Thyroid gland (tissue), 4 donors: ENCODE data around the gene CHL1. TPM values are rescaled to one million over a fixed set of nuclear protein-coding genes. Genes with fewer than 3 reads are reported as not detected.

Experiments
- DNase-seq, 2 donors: peaks; one replicate each; pipeline ENCODE4 v3.0.0-alpha.2; 2019
- H3K27ac ChIP-seq, 3 donors: fragments of 200-600 bp; sonication (generic); 1 replicate in 2 of 3; 2 replicates in 1 of 3; pipeline ENCODE4 v1.5.1; 2016 to 2019; ENCODE audit warnings: mild to moderate bottlenecking in 1 of 3, moderate library complexity in 1 of 3
- H3K27me3 ChIP-seq: fragments of 200-600 bp; sonication (generic); one replicate; pipeline ENCODE4 v1.5.1; 2019
- H3K36me3 ChIP-seq, 2 donors: fragments of 200-600 bp; sonication (generic); one replicate each; pipeline ENCODE4 v1.5.1; 2016 to 2019
- H3K4me1 ChIP-seq, 2 donors: fragments of 200-600 bp; sonication (generic); one replicate each; pipeline ENCODE4 v1.5.1; 2017 to 2019
- H3K4me3 ChIP-seq, 3 donors: fragments of 200-600 bp; sonication (generic); replicated peaks in 1 of 3; 1 replicate in 2 of 3; 2 replicates in 1 of 3; pipeline ENCODE4 v1.5.1; 2016; ENCODE audit warnings: mild to moderate bottlenecking in 1 of 3
- H3K9me3 ChIP-seq: fragments of 200-600 bp; sonication (generic); one replicate; pipeline ENCODE4 v1.5.1; 2017
- CTCF ChIP-seq, 6 experiments: fragments of 200-600 bp in 3 of 6; fragments of 450-650 bp in 3 of 6; sonication (generic) in 3 of 6; IDR thresholded peaks; one replicate each; pipeline ENCODE4 v1.5.1; 2016 to 2019; ENCODE audit warnings: antibody characterized with exemption in 6 of 6, mild to moderate bottlenecking in 2 of 6, inconsistent platforms in 1 of 6, moderate library complexity in 1 of 6
- POLR2A ChIP-seq, 2 donors: fragments of 450-650 bp; IDR thresholded peaks; one replicate each; pipeline ENCODE4 v1.6.1; 2017; ENCODE audit warnings: antibody characterized with exemption in 2 of 2, mild to moderate bottlenecking in 2 of 2, moderate library complexity in 1 of 2
- WGBS, 2 donors: methylation state at CpG; one replicate each; pipeline ENCODE4 v1.1.5; 2017; 5-methylcytosine and 5-hydroxymethylcytosine counted together
- intact Hi-C: fragments of 100-400 bp; cut with DNase I; formaldehyde crosslinking; loops from one replicate; pipeline ENCODE4 v1.15.1; 2023
- total RNA-seq, 4 donors: library from RNA; depleted of rRNA; stranded (reverse); fragments of >200 nt; gene quantifications; one replicate each; pipeline ENCODE4 v1.2.3, GENCODE V29; 2016

The CHL1 gene
- total RNA-seq, 4 donors from 2014 or later, result 3.1 to 5.0 (median 4.3) TPM

- H3K27ac ChIP-seq, result no peak overlapping the region
- H3K4me1 ChIP-seq, result no peaks in the 10 kb centered on the region
- H3K27me3 ChIP-seq, result no peaks in the 10 kb centered on the region
- 72 to 75% methylated on average over 3 of the region's 3 CpGs for WGBS, 2 donors
- H3K4me3 ChIP-seq, result no peak overlapping the region
- no peaks in the 10 kb centered on the region for H3K9me3 ChIP-seq
- DNase-seq, result no peak
- no peaks in the 10 kb centered on the region for H3K36me3 ChIP-seq
- no peak for TF ChIP-seq POLR2A (IDR thresholded peaks at IDR 0.05)
- no peak for TF ChIP-seq CTCF (IDR thresholded peaks at IDR 0.05)
- intact Hi-C loops, result no loop called here
These were observed 46.2 kb downstream of the CHL1 start for GRCh38 chr3:242602-243355.

GRCh38 chr3:243356-243725, 46.8 kb downstream of the CHL1 start:
- intact Hi-C loops, result no loop called here
- no peak overlapping the region for H3K27ac ChIP-seq
- H3K4me3 ChIP-seq, result no peak overlapping the region
- no peaks in the 10 kb centered on the region for H3K9me3 ChIP-seq
- H3K4me1 ChIP-seq, result no peaks in the 10 kb centered on the region
- DNase-seq, result no peak
- H3K27me3 ChIP-seq, result no peaks in the 10 kb centered on the region
- no peaks in the 10 kb centered on the region for H3K36me3 ChIP-seq
- TF ChIP-seq POLR2A (IDR thresholded peaks at IDR 0.05) (no peak), CTCF (IDR thresholded peaks at IDR 0.05) (no peak)
- 22% methylated on average over 3 of the region's 3 CpGs for WGBS, 2 donors

GRCh38 chr3:244041-244440, 47.5 kb downstream of the CHL1 start:
- Histone ChIP-seq H3K27me3 (no peaks in the 10 kb centered on the region), H3K27ac (no peak overlapping the region), H3K4me3 (no peak overlapping the region), H3K4me1 (no peaks in the 10 kb centered on the region), H3K36me3 (no peaks in the 10 kb centered on the region), H3K9me3 (no peaks in the 10 kb centered on the region)
- WGBS, 2 donors, result 83 to 92% methylated on average over 9 of the region's 9 CpGs
- no peak for DNase-seq
- no peak for TF ChIP-seq POLR2A (IDR thresholded peaks at IDR 0.05)
- TF ChIP-seq CTCF (IDR thresholded peaks at IDR 0.05), result no peak
- intact Hi-C loops, result no loop called here

GRCh38 chr3:247916-248315, 51.4 kb downstream of the CHL1 start:
- intact Hi-C loops, result no loop called here
- no peak for TF ChIP-seq CTCF (IDR thresholded peaks at IDR 0.05)
- TF ChIP-seq POLR2A (IDR thresholded peaks at IDR 0.05), result no peak
- no peak overlapping the region for H3K27ac ChIP-seq
- H3K4me1 ChIP-seq, result no peaks in the 10 kb centered on the region
- no peaks in the 10 kb centered on the region for H3K9me3 ChIP-seq
- no peaks in the 10 kb centered on the region for H3K27me3 ChIP-seq
- no peak for DNase-seq
- H3K36me3 ChIP-seq, result no peaks in the 10 kb centered on the region
- no peak overlapping the region for H3K4me3 ChIP-seq
- 87 to 89% methylated on average over 1 of the region's 1 CpG for WGBS, 2 donors

- DNase-seq, result no peak
- H3K4me1 ChIP-seq, result no peaks in the 10 kb centered on the region
- TF ChIP-seq POLR2A (IDR thresholded peaks at IDR 0.05) (no peak), CTCF (IDR thresholded peaks at IDR 0.05) (no peak)
- no peaks in the 10 kb centered on the region for H3K9me3 ChIP-seq
- intact Hi-C loops, result no loop called here
- H3K27me3 ChIP-seq, result no peaks in the 10 kb centered on the region
- no peaks in the 10 kb centered on the region for H3K36me3 ChIP-seq
- H3K4me3 ChIP-seq, result no peak overlapping the region
- H3K27ac ChIP-seq, result no peak overlapping the region
- 70 to 71% methylated on average over 3 of the region's 3 CpGs for WGBS, 2 donors
These were observed 52.4 kb downstream of the CHL1 start for GRCh38 chr3:248864-249520.
